Measurements from ENCODE around the gene RACGAP1.

Gene RACGAP1

GRCh38 chr12:49967042-49967776 lies 58.1 kb downstream of the RACGAP1 start:
- peak; percentile 96 for DNase-seq

DNA sequence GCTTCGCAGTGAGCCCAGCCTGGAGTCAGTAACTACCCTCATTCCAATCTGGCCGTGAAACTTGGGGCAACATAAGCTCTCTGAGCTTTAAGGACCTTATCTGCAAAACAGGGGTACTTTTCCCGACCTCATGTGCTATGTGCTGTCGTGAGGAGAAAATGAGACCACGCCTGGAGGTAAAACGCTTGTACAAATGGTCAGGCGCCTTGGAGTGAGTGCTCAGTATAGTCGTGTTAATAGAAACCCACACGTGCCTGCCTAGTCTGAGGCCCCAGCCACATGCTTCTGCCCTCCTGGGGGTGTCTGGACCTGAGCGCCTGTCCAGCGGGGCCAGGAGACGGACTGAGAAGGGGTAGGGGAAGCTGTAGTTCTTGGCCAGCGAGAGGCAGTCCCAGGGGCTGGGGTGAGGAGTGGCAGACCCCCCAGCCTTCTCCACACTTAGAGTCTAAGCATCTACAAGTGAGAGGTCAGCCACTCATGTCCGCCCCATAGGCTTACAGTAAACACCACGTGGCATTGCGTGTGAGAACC lies 58.7 kb downstream of the RACGAP1 start:
- no peak for DNase-seq

- DNase-seq = no peak
These were observed 59.5 kb downstream of the RACGAP1 start for GRCh38 chr12:49965836-49966235.

GRCh38 chr12:49964849-49965624 lies 60.3 kb downstream of the RACGAP1 start:
- no peak for DNase-seq

DNA sequence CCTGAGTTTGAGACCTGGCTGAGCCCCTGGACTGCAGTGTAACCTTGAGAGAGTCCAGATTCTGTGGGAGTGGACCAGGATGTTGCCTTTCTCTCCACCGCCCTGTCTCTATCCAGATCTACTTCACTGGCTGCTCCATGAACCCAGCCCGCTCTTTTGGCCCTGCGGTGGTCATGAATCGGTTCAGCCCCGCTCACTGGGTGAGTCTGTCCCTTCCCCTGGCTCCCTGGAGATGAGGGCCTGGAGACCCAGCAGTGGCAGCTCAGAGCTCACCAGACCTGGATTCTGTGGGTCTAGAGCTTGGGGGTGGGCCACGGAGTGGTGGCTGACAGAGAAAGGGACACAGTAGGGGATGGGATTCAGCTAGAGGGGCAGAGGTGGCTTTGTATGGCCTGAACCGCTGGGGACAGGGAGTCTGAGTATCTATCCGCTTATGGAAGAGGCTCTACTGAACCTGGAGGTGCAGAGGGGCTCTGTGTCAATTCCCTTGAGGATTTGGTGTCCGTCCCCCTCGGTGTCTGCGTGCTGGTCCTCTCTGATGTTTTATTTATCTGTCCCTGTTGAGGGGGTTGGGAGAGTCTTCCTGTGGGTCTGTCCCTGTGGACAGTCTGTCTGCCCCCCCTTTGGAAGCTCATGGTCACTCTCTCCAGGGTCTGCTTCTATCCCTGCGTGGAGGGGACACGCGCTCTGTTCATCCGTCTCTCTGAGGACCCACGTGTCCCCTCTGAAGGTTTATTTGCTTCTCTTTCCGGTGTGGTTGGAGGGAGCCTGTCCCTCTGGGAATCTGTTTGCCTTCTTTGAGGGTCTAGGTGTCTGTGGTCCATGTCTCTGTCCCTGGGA lies 61.1 kb downstream of the RACGAP1 start:
- DNase-seq = no peak

DNA sequence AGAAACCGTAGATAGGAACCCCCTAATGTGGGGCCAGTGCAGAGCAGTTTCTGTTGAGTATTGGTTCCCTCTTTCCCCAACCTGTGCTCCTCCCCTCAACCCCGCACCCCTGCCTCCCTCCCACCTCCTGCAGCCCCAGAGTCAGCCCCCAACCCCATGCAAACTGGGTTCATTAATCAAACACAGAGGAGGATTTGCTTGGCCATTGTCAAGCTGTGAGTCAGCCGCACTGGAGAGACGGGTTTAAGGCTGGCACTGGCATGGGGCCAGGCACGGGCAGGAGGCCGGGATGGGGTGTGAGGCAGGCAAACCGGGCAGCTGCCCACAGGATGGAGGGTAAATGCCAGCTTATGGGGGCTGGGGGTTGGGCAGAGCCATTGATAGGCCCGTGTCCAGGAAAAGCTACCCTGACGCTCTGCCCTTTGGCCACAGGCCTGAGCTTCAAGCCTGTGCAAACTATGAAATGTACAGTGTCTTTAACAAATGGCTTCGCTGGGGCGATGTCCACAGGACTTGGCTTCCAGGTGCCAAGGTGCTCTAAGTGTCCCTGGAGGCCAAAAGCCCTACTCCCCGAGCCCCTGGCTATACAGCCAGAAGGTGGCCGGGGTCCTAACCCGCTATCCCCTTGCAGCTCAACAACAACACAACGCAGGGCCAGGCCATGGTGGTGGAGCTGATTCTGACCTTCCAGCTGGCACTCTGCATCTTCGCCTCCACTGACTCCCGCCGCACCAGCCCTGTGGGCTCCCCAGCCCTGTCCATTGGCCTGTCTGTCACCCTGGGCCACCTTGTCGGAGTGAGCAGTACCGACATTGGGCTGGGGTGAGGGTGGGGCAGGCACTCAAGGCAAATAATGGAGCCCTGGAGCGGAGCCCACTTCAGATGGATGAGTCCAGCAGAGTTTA lies 62.2 kb downstream of the RACGAP1 start:
- DNase-seq = no peak

- no peak for DNase-seq
These were observed 63.1 kb downstream of the RACGAP1 start for GRCh38 chr12:49961993-49962764.

- DNase-seq = no peak
These were observed 64.0 kb downstream of the RACGAP1 start, which contains the start of gene AQP5 for GRCh38 chr12:49961111-49961922. Gene AQP5 (plus strand): TSS chr12:49961872. CDS start chr12:49962018, 146 bp downstream.

GRCh38 chr12:49960474-49961110 lies 64.7 kb downstream of the RACGAP1 start:
- DNase-seq = no peak

- DNase-seq = no peak
These were observed 65.4 kb downstream of the RACGAP1 start for GRCh38 chr12:49959685-49960473.

- DNase-seq = no peak
These were observed 67.7 kb downstream of the RACGAP1 start for GRCh38 chr12:49957570-49957967.

GRCh38 chr12:49956663-49957569 lies 68.4 kb downstream of the RACGAP1 start:
- DNase-seq = no peak

DNA sequence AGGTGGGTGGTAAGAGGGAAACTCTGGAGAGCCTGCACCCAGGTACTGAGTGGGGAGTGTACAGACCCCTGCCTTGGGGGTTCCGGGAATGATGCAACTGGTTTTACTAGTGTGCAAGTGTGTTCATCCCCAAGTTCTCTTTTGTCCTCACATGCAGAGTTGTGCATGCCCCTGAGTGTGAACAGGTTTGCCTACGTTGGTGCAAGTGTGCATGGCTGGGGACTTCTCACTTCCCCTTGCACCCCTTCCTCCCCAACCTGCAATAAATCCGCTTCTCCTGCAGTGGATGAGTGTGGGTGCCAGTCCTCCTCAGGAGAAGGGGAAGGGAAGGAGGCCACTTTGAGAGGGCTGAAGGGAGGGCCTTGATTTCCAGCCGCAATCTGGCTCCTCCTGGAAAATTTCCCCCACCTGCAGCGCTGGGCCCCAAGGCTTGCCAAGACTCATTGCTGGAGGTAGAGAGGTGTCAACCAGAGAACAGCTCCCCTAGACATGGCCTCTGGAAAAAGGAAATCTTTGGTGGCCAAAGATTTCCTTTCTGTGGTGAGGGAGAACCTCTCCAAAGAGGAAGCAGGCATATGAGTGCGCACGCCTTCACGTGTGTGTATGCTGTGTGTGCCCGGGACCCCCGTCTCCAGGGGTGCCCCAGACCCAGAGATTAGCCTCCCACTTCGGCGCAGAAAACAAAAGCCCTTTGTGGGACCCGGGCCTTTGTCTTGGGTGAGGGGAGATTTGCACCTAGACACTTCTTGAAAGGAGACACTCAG lies 69.2 kb downstream of the RACGAP1 start:
- DNase-seq = no peak

DNA sequence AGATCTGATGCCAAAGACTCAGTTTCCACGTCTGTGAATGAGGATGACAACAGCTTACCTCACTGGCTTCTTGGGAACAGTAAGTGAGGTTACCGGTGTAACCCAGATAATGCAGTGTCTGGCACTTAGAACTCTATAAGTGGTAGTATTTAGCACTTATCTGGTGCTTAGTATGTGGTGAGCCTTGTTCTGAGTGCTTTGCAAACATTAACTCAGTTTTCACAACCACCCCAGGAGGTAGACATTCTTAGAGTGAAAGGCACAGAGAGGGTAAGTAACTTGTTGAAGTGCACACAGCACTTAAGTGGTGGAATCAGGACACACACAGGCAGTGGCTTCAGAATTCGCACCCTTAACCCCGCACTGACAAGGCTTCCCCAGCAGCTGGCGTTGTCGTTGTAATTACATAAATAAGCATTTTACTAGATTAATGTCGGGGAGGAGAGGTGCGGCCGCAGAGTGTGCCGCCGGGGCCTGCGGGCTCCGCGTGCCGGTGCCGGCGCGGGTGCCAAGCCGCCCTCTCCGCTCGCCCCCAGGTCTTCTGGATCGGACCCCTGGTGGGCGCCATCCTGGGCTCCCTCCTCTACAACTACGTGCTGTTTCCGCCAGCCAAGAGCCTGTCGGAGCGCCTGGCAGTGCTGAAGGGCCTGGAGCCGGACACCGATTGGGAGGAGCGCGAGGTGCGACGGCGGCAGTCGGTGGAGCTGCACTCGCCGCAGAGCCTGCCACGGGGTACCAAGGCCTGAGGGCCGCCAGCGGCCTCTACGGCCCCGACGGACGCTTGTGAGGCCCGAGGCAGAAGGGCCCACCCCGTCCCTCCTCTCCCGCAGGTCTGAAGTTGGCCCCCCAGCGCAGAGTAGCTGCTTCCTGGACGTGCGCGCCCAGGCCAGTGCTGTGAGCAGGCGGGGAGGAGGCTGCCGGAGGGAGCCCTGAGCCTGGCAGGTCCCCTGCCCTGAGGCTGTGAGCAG lies 70.1 kb downstream of the RACGAP1 start:
- no peak for DNase-seq

DNA sequence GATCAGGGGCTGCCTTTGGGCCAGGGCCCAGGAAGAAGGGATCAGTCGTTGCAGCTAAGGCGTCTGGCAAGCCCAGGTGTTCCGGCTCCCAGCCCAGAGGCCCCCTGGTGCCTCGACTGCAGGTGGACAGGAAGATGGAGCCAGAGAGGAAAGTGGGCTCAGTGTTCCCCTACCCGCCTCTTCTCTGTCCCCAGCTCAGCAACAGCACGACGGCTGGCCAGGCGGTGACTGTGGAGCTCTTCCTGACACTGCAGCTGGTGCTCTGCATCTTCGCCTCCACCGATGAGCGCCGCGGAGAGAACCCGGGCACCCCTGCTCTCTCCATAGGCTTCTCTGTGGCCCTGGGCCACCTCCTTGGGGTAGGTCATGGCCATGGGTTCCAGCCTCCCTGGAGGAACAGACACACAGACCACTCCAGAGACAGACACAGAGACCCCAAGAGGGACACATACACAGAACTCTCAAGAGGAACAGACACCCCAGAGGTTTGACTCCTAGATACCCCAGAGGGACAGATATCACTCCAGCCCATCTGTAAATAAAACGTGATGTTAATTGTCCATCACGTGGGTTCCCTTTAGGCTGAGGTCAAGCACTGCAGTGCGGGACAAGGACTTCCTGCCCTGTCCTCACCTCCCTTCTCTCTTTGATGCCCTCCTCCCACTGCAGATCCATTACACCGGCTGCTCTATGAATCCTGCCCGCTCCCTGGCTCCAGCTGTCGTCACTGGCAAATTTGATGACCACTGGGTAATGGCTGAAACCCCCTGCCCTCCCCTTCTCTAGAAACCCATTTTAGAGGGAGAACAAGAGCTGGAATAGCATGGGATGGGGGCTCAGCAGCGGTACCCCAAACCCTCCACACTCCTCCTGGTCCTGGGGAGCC lies 71.1 kb downstream of the RACGAP1 start:
- DNase-seq = no peak

Measured in activated CD4-positive, alpha-beta T cell treated with anti-CD3 and anti-CD28 coated beads, Interleukin-2, amount 50 U/mL, for 1 hour (primary cell).